ENCODE measurements around the gene CDC42EP5. TPM values are rescaled to one million over a fixed set of nuclear protein-coding genes. Genes with fewer than 3 reads are reported as not detected.

The CDC42EP5 gene
- polyA plus RNA-seq, 1 of the 3 experiments (the other 2 are of a cell fraction), result 13.5 TPM

- no peaks in the 10 kb centered on the region for H3K36me3 ChIP-seq (replicated peaks in 1 of 2; ENCODE audit: control insufficient read depth in 1 of 2, insufficient read depth in 2 of 2, low read length in 1 of 2)
- no peak overlapping the region for H2AFZ ChIP-seq (ENCODE audit: low read depth)
- CTCF ChIA-PET, result no interaction called here
- no peak for TF ChIP-seq RFX5 (IDR thresholded peaks at IDR 0.05; ENCODE audit: low read length)
- no peak for TF ChIP-seq NFIC (IDR thresholded peaks at IDR 0.05; ENCODE audit: borderline replicate concordance)
- no peak for TF ChIP-seq TCF12 (IDR thresholded peaks at IDR 0.05)
- no peak for TF ChIP-seq EP300 (IDR thresholded peaks at IDR 0.05; ENCODE audit: borderline replicate concordance in 1 of 2, low read depth in 1 of 2, low read length in 1 of 2)
- TF ChIP-seq MEF2A (IDR thresholded peaks at IDR 0.05; ENCODE audit: borderline replicate concordance, low read depth), result no peak
- no peak for TF ChIP-seq TEAD4 (IDR thresholded peaks at IDR 0.05; ENCODE audit: borderline replicate concordance, insufficient read depth)
- no peak for TF ChIP-seq GABPA (IDR thresholded peaks at IDR 0.05; ENCODE audit: low read depth)
- TF ChIP-seq SIN3A (IDR thresholded peaks at IDR 0.05; ENCODE audit: borderline replicate concordance, low read depth, low read length), result no peak
- TF ChIP-seq NRF1 (IDR thresholded peaks at IDR 0.05; ENCODE audit: low read depth, low read length), result no peak
- TF ChIP-seq MXI1 (IDR thresholded peaks at IDR 0.05; ENCODE audit: low read depth, low read length), result no peak
- no peak for TF ChIP-seq SMC3 (IDR thresholded peaks at IDR 0.05; ENCODE audit: low read depth, low read length)
- no peak for TF ChIP-seq RXRA (IDR thresholded peaks at IDR 0.05; ENCODE audit: borderline replicate concordance, low read depth)
- no peak for TF ChIP-seq USF2 (IDR thresholded peaks at IDR 0.05; ENCODE audit: borderline replicate concordance, low read depth, low read length)
- TF ChIP-seq RCOR1 (IDR thresholded peaks at IDR 0.05; ENCODE audit: low read length), result no peak
- no peak for TF ChIP-seq FOSL2 (IDR thresholded peaks at IDR 0.05; ENCODE audit: borderline replicate concordance, low read depth)
- no peak for TF ChIP-seq IRF3 (IDR thresholded peaks at IDR 0.05; ENCODE audit: low read depth, low read length)
- TF ChIP-seq TAF1 (IDR thresholded peaks at IDR 0.05; ENCODE audit: borderline replicate concordance, low read depth, low read length), result no peak
- TF ChIP-seq MAX (IDR thresholded peaks at IDR 0.05; ENCODE audit: low read depth), result no peak
- no peak for TF ChIP-seq ELF1 (IDR thresholded peaks at IDR 0.05)
- no peak for TF ChIP-seq PBX3 (IDR thresholded peaks at IDR 0.05)
- H3K4me2 ChIP-seq, result no peak overlapping the region
- H3K4me3 ChIP-seq (ENCODE audit: low read depth in 2 of 2, low read length in 1 of 2), result no peak overlapping the region
- POLR2A ChIA-PET, result no interaction called here
- no peaks in the 10 kb centered on the region for H3K9me2 ChIP-seq
- peaks cover 45% of the 10 kb centered on the region for H3K27me3 ChIP-seq (ENCODE audit: insufficient read depth)
- no peak overlapping the region for H3K9ac ChIP-seq
- H3K27ac ChIP-seq (ENCODE audit: low read depth in 2 of 2, low read length in 1 of 2), result no peak overlapping the region
- no peak for DNase-seq
- peaks cover 22% of the 10 kb centered on the region for H3F3A ChIP-seq (replicated peaks; ENCODE audit: insufficient read depth)
- 23% methylated on average over 8 of the region's 11 CpGs for WGBS (ENCODE audit: low lambda C conversion rate)
- H3K9me3 ChIP-seq, result no peaks in the 10 kb centered on the region
- no peaks in the 10 kb centered on the region; a peak in 1 of 4 replicates for H3K4me1 ChIP-seq (ENCODE audit: control insufficient read depth in 1 of 2, insufficient read depth in 2 of 2, low read depth in 1 of 2, low read length in 1 of 2)
- H4K20me1 ChIP-seq (ENCODE audit: insufficient read depth), result no peaks in the 10 kb centered on the region
- no peaks in the 10 kb centered on the region for H3K79me2 ChIP-seq (ENCODE audit: insufficient read depth)
Measured at GRCh38 chr19:54475706-54476105, 2.6 kb upstream of the CDC42EP5 start.
